ENCODE data around the gene IFT88. TPM values are rescaled to one million over a fixed set of nuclear protein-coding genes. Genes with fewer than 3 reads are reported as not detected.

The IFT88 gene
- total RNA-seq, 1 donor from 2014 or later, result 15.3 TPM

- H3K4me3 ChIP-seq, result no peak overlapping the region
- H3K4me1 ChIP-seq, result no peaks in the 10 kb centered on the region
- TF ChIP-seq CTCF (IDR thresholded peaks at IDR 0.05), result no peak
- H3K27ac ChIP-seq, result no peak overlapping the region
- H3K9me3 ChIP-seq, result no peaks in the 10 kb centered on the region
- no peaks in the 10 kb centered on the region for H3K27me3 ChIP-seq (ENCODE audit: low read depth)
- intact Hi-C loops (cut with DNase I), result no loop called here
- DNase-seq, result no peak
- no peak for ATAC-seq
- H3K36me3 ChIP-seq, result peaks cover under 1% of the 10 kb centered on the region
These were observed 118.1 kb downstream of the IFT88 start for GRCh38 chr13:20685092-20685491.

GRCh38 chr13:20686167-20686566, 119.2 kb downstream of the IFT88 start:
- Histone ChIP-seq H3K36me3 (peaks cover 11% of the 10 kb centered on the region), H3K4me3 (no peak overlapping the region), H3K4me1 (no peaks in the 10 kb centered on the region), H3K27me3 (ENCODE audit: low read depth) (no peaks in the 10 kb centered on the region), H3K27ac (no peak overlapping the region), H3K9me3 (no peaks in the 10 kb centered on the region)
- intact Hi-C loops (cut with DNase I), result no loop called here
- no peak for ATAC-seq
- no peak for DNase-seq
- TF ChIP-seq CTCF (IDR thresholded peaks at IDR 0.05), result no peak

- ATAC-seq, result no peak
These were observed 120.1 kb downstream of the IFT88 start for GRCh38 chr13:20686863-20687579.

GRCh38 chr13:20689291-20689690, 122.3 kb downstream of the IFT88 start:
- DNase-seq (no peak), ATAC-seq (no peak)
- no peak for TF ChIP-seq CTCF (IDR thresholded peaks at IDR 0.05)
- H3K27me3 ChIP-seq (ENCODE audit: low read depth), result no peaks in the 10 kb centered on the region
- no peak overlapping the region for H3K27ac ChIP-seq
- H3K4me1 ChIP-seq, result no peaks in the 10 kb centered on the region
- intact Hi-C loops (cut with DNase I), result no loop called here
- H3K9me3 ChIP-seq, result no peaks in the 10 kb centered on the region
- H3K36me3 ChIP-seq, result peaks cover 15% of the 10 kb centered on the region
- H3K4me3 ChIP-seq, result no peak overlapping the region

More at GRCh38 chr13:20686863-20687579, 120.1 kb downstream of the IFT88 start:
- Histone ChIP-seq H3K4me3 (no peak overlapping the region), H3K36me3 (peaks cover 15% of the 10 kb centered on the region), H3K27ac (no peak overlapping the region), H3K9me3 (no peaks in the 10 kb centered on the region), H3K27me3 (ENCODE audit: low read depth) (no peaks in the 10 kb centered on the region), H3K4me1 (no peaks in the 10 kb centered on the region)
- no peak for TF ChIP-seq CTCF (IDR thresholded peaks at IDR 0.05)
- no peak for DNase-seq
- intact Hi-C loops (cut with DNase I), result no loop called here

- intact Hi-C loops (cut with DNase I), result no loop called here
- ATAC-seq, result no peak
These were observed 124.7 kb downstream of the IFT88 start for GRCh38 chr13:20691616-20692015.

More at GRCh38 chr13:20691616-20692015, 124.7 kb downstream of the IFT88 start:
- Histone ChIP-seq H3K4me3 (no peak overlapping the region), H3K9me3 (no peaks in the 10 kb centered on the region), H3K27me3 (ENCODE audit: low read depth) (no peaks in the 10 kb centered on the region), H3K27ac (no peak overlapping the region), H3K36me3 (peaks cover 15% of the 10 kb centered on the region), H3K4me1 (no peaks in the 10 kb centered on the region)
- no peak for DNase-seq
- no peak for TF ChIP-seq CTCF (IDR thresholded peaks at IDR 0.05)

Measured in lower lobe of right lung (tissue), 2 donors.